ENCODE data around the gene BZW2. TPM values are rescaled to one million over a fixed set of nuclear protein-coding genes. Genes with fewer than 3 reads are reported as not detected.

BZW2 gene
- total RNA-seq, 1 donor from 2014 or later, result 126 TPM

DNA sequence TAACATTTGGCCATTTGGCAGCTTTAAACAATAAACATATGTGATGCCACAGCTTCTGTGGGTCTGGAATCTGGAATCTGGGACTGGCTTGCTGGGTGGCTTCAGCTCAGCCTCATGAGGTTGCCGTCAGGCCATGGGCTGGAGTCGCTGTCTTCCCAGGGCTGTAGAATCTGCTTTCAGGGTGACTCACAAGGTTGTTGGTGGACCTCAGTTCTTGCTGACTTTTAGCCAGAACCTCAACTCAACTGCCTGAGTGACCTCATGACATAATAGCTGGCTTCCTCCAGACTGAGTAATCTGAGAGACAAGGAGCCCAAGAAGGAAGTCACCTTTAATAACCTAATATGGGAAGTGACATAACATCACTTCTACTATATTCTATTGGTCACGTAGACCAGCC is 63.0 kb downstream of the BZW2 start:
- Mint-ChIP-seq H3K27ac (no peak overlapping the region), H3K9me3 (no peaks in the 10 kb centered on the region), H3K4me3 (no peak overlapping the region), H3K27me3 (ENCODE audit: insufficient read depth, low read depth) (no peaks in the 10 kb centered on the region), H3K36me3 (peaks cover 22% of the 10 kb centered on the region), H3K4me1 (no peaks in the 10 kb centered on the region)
- H3K27me3 ChIP-seq, result no peaks in the 10 kb centered on the region
- no peak overlapping the region for H3K4me2 ChIP-seq
- H3K9me3 ChIP-seq (ENCODE audit: low read depth), result no peaks in the 10 kb centered on the region
- no peaks in the 10 kb centered on the region for H3K79me2 ChIP-seq (ENCODE audit: low read depth)
- H3K36me3 ChIP-seq, result peaks cover 18% of the 10 kb centered on the region
- no peak overlapping the region for H2AFZ ChIP-seq (replicated peaks)
- TF ChIP-seq, protein P1, sequence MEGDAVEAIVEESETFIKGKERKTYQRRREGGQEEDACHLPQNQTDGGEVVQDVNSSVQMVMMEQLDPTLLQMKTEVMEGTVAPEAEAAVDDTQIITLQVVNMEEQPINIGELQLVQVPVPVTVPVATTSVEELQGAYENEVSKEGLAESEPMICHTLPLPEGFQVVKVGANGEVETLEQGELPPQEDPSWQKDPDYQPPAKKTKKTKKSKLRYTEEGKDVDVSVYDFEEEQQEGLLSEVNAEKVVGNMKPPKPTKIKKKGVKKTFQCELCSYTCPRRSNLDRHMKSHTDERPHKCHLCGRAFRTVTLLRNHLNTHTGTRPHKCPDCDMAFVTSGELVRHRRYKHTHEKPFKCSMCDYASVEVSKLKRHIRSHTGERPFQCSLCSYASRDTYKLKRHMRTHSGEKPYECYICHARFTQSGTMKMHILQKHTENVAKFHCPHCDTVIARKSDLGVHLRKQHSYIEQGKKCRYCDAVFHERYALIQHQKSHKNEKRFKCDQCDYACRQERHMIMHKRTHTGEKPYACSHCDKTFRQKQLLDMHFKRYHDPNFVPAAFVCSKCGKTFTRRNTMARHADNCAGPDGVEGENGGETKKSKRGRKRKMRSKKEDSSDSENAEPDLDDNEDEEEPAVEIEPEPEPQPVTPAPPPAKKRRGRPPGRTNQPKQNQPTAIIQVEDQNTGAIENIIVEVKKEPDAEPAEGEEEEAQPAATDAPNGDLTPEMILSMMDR (IDR thresholded peaks at IDR 0.05), result no peak
- TF ChIP-seq EZH2phosphoT487 (IDR thresholded peaks at IDR 0.05) (no peak), EZH2 (IDR thresholded peaks at IDR 0.05) (no peak)
- no peak overlapping the region for H3K4me3 ChIP-seq
- peaks cover 9% of the 10 kb centered on the region for H3K4me1 ChIP-seq
- H4K20me1 ChIP-seq (ENCODE audit: low read depth), result no peaks in the 10 kb centered on the region
- H3F3A ChIP-seq (ENCODE audit: low read depth), result no peaks in the 10 kb centered on the region
- no peak for DNase-seq (ENCODE audit: low spot score)
- no peak overlapping the region for H3K27ac ChIP-seq
- no peak overlapping the region for H3K9ac ChIP-seq

DNA sequence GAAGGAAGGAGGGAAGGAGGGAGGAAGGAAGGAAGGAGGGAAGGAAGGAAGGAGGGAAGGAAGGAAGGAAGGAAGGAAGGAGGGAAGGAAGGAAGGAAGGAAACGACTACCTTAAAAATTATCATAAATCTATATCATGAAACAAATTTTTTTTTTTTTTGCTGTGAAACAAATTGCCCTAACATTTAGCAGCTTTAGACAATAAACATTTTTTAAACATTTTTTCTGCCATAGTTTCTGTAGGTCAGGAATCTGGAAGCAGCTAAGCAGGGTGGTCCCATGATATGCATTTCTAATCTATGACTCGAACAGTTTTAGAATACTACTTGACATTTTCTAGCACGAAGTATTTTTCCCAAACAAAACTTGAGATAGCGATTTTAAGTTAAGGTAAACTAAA is 64.7 kb downstream of the BZW2 start:
- no peak overlapping the region for H3K4me3 ChIP-seq
- no peak overlapping the region for H2AFZ ChIP-seq (replicated peaks)
- Mint-ChIP-seq H3K4me1 (no peaks in the 10 kb centered on the region), H3K9me3 (no peaks in the 10 kb centered on the region), H3K27ac (no peak overlapping the region), H3K27me3 (ENCODE audit: insufficient read depth, low read depth) (no peaks in the 10 kb centered on the region), H3K36me3 (peaks cover 16% of the 10 kb centered on the region), H3K4me3 (no peak overlapping the region)
- H3K27me3 ChIP-seq, result no peaks in the 10 kb centered on the region
- H4K20me1 ChIP-seq (ENCODE audit: low read depth), result no peaks in the 10 kb centered on the region
- peaks cover 8% of the 10 kb centered on the region for H3K36me3 ChIP-seq
- no peak for DNase-seq (ENCODE audit: low spot score)
- no peak overlapping the region for H3K4me2 ChIP-seq
- H3K79me2 ChIP-seq (ENCODE audit: low read depth), result no peaks in the 10 kb centered on the region
- H3K4me1 ChIP-seq, result peaks cover 9% of the 10 kb centered on the region
- no peak overlapping the region for H3K27ac ChIP-seq
- no peaks in the 10 kb centered on the region for H3F3A ChIP-seq (ENCODE audit: low read depth)
- H3K9me3 ChIP-seq (ENCODE audit: low read depth), result no peaks in the 10 kb centered on the region
- no peak for TF ChIP-seq EZH2 (IDR thresholded peaks at IDR 0.05)
- TF ChIP-seq, protein P1 (IDR thresholded peaks at IDR 0.05), result no peak
- TF ChIP-seq EZH2phosphoT487 (IDR thresholded peaks at IDR 0.05), result no peak
- no peak overlapping the region for H3K9ac ChIP-seq

DNA sequence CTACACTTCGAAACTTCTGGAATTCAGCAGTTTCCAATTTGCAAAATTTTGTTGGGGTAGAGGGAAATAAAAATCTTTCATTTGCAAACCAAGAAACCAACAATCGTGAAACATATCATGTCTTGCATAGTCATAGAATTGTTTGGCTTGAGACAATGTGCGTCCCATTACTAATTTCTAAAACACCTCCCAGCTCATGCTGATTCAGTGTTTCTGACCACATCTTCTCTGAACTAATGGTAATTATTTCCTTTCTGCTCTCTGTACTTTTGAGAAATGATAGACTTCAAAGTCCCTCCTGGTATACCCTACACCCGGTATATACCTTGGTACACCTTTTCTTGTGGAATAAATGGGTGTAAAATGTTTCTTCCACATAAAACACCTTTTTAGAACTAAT is 65.7 kb downstream of the BZW2 start:
- no peaks in the 10 kb centered on the region for H4K20me1 ChIP-seq (ENCODE audit: low read depth)
- Mint-ChIP-seq H3K9me3 (no peaks in the 10 kb centered on the region), H3K27me3 (ENCODE audit: insufficient read depth, low read depth) (no peaks in the 10 kb centered on the region), H3K27ac (no peak overlapping the region), H3K4me3 (no peak overlapping the region), H3K4me1 (no peaks in the 10 kb centered on the region), H3K36me3 (peaks cover 7% of the 10 kb centered on the region)
- peaks cover 9% of the 10 kb centered on the region for H3K4me1 ChIP-seq
- no peak overlapping the region for H2AFZ ChIP-seq (replicated peaks)
- H3K4me2 ChIP-seq, result no peak overlapping the region
- H3K36me3 ChIP-seq, result no peaks in the 10 kb centered on the region
- H3K27me3 ChIP-seq, result no peaks in the 10 kb centered on the region
- H3K4me3 ChIP-seq, result no peak overlapping the region
- no peak for TF ChIP-seq EZH2phosphoT487 (IDR thresholded peaks at IDR 0.05)
- TF ChIP-seq EZH2 (IDR thresholded peaks at IDR 0.05), result no peak
- TF ChIP-seq, protein P1 (IDR thresholded peaks at IDR 0.05), result no peak
- H3F3A ChIP-seq (ENCODE audit: low read depth), result no peaks in the 10 kb centered on the region
- H3K9me3 ChIP-seq (ENCODE audit: low read depth), result no peaks in the 10 kb centered on the region
- DNase-seq (ENCODE audit: low spot score), result no peak
- H3K9ac ChIP-seq, result no peak overlapping the region
- H3K27ac ChIP-seq, result no peak overlapping the region
- H3K79me2 ChIP-seq (ENCODE audit: low read depth), result no peaks in the 10 kb centered on the region
